Mucosa of stomach (tissue), 1 donor: ENCODE data around the gene MRPL49.
"Not testable (repeated sequence)": the region's sequence is repeated elsewhere in the genome, so short reads cannot be mapped to it uniquely, and the experiment has no call there.

Experiments
- H3K27me3 ChIP-seq: one replicate; pipeline ENCODE4 v1.7.0; 2013; ENCODE audit warnings: mild to moderate bottlenecking, low read length; ENCODE audit not compliant: control insufficient read depth, insufficient read depth
- H3K36me3 ChIP-seq: one replicate; pipeline ENCODE4 v1.7.0; 2013; ENCODE audit warnings: low read length; ENCODE audit not compliant: control insufficient read depth, insufficient read depth
- H3K4me1 ChIP-seq: one replicate; pipeline ENCODE4 v1.7.0; 2013; ENCODE audit warnings: mild to moderate bottlenecking, low read length; ENCODE audit not compliant: control insufficient read depth, insufficient read depth
- H3K4me3 ChIP-seq: one replicate; pipeline ENCODE4 v1.7.0; 2013; ENCODE audit warnings: low read length
- H3K9ac ChIP-seq: one replicate; pipeline ENCODE4 v1.7.0; 2013; ENCODE audit warnings: mild to moderate bottlenecking, low read length, moderate library complexity
- H3K9me3 ChIP-seq: one replicate; pipeline ENCODE4 v1.7.0; 2013; ENCODE audit warnings: mild to moderate bottlenecking, low read length, moderate library complexity; ENCODE audit not compliant: control insufficient read depth
- donor health status: Pancreatic carcinoma.

The MRPL49 gene

DNA sequence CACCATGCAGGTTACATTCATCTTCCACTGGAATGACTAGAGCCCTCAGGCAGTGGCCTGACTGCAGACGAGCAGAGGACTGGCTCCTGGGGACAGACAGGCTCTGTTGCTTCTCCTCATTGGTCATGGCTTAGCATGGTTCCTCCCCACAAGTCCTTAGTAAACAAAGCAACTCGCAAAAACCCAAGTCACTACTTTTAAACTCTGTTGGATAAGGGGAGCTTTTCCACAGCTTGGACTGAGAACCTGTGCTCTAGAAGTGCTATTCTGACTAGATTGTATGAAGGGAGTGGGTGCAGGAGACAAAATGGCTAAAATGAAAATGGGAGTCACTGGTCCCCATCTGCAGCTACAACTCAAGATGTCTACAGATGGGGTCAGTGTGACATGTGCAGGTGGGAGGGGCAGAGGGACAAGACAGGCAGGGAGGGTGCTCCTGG, 52.5 kb downstream of the MRPL49 start:
- H3K27me3 ChIP-seq, H3K9ac ChIP-seq, H3K9me3 ChIP-seq, H3K36me3 ChIP-seq, H3K4me1 ChIP-seq, H3K4me3 ChIP-seq: not testable (repeated sequence)
